Suprapubic skin (tissue), 4 donors: ENCODE data around the gene MRPS34. TPM values are rescaled to one million over a fixed set of nuclear protein-coding genes. Genes with fewer than 3 reads are reported as not detected.

Experiments
- DNase-seq, 2 donors: peaks; one replicate each; pipeline ENCODE4 v3.0.0-alpha.2; 2019; ENCODE audit warnings: low spot score in 2 of 2
- H3K27ac ChIP-seq: fragments of 200-600 bp; sonication (generic); one replicate; pipeline ENCODE4 v1.5.1; 2019
- H3K27me3 ChIP-seq: fragments of 200-600 bp; sonication (generic); one replicate; pipeline ENCODE4 v1.5.1; 2019
- H3K36me3 ChIP-seq: fragments of 200-600 bp; sonication (generic); one replicate; pipeline ENCODE4 v1.5.1; 2019
- H3K4me1 ChIP-seq: fragments of 200-600 bp; sonication (generic); one replicate; pipeline ENCODE4 v1.5.1; 2019
- H3K4me3 ChIP-seq: fragments of 200-600 bp; sonication (generic); one replicate; pipeline ENCODE4 v1.5.1; 2019; ENCODE audit warnings: mild to moderate bottlenecking
- H3K9me3 ChIP-seq: fragments of 200-600 bp; sonication (generic); one replicate; pipeline ENCODE4 v1.5.1; 2019
- CTCF ChIP-seq, 2 donors: fragments of 200-600 bp in 1 of 2; fragments of 450-650 bp in 1 of 2; sonication (generic) in 1 of 2; IDR thresholded peaks; one replicate each; pipeline ENCODE4 v1.5.1; 2016 to 2019; ENCODE audit warnings: antibody characterized with exemption in 2 of 2, mild to moderate bottlenecking in 1 of 2, moderate library complexity in 1 of 2
- EP300 ChIP-seq: sonication (generic); formaldehyde crosslinking; IDR thresholded peaks from one replicate; pipeline ENCODE4 v1.6.1; 2017; ENCODE audit warnings: antibody characterized with exemption
- POLR2A ChIP-seq, 2 donors: fragments of 450-650 bp; IDR thresholded peaks; one replicate each; pipeline ENCODE4 v1.6.1; 2017; ENCODE audit warnings: antibody characterized with exemption in 2 of 2, mild to moderate bottlenecking in 2 of 2, moderate library complexity in 2 of 2
- POLR2AphosphoS5 ChIP-seq, 3 donors: sonication (generic); formaldehyde crosslinking; IDR thresholded peaks; one replicate each; pipeline ENCODE4 v1.6.1; 2017; ENCODE audit warnings: antibody characterized with exemption in 3 of 3
- WGBS: methylation state at CpG from one replicate; pipeline ENCODE4 v1.1.5; 2018; 5-methylcytosine and 5-hydroxymethylcytosine counted together
- total RNA-seq, 4 donors: library from RNA; depleted of rRNA; stranded (reverse); fragments of >200 nt; gene quantifications; one replicate each; pipeline ENCODE4 v1.1.0, GENCODE V29; 2016

The MRPS34 gene
- total RNA-seq, 4 donors from 2014 or later = 46.8 to 74.3 (median 64.9) TPM

DNA sequence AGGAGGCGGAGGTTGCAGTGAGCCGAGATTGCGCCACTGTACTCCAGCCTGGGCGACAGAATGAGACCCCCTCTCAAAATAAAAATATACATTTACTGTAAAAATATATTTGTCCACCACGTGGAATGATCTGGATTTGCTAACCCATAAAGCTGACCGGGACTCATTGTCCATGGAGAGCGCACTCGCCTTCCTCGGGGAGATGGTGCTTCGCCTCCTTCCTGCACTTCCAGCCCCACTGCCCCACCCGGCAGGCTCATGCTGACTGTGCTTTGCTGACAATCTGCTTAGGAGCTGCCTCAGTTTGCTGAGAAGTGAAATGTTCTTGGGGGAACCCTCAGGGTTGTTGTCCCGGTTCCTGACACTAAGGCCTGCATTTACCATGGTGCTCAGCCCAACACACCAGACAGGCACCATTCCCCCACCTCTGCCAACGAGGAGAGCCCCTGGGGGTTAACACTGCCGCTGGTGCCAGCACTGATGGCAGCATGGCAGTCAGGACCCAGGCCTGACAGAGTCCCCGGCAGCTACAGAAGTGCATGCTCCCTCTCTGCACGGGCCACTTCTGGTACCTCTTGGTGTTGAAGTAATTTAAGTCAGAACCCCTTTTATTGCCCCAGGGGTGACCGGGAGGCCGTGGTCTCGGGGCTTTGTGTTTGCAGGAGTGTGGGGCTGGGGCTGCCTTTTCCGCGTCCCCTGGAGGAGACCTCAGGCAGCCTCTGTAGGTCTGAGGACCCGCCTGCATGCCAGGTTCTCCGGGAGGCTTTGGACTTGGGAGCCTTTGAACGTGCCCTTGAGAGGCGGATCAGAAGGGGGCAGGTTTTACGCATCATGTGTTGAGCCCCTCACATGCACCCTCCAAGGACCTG, 12.3 kb upstream of the MRPS34 start:
- Histone ChIP-seq H3K4me3 (no peak overlapping the region), H3K27me3 (no peaks in the 10 kb centered on the region), H3K36me3 (peaks cover 35% of the 10 kb centered on the region), H3K4me1 (peaks cover 65% of the 10 kb centered on the region), H3K9me3 (no peaks in the 10 kb centered on the region), H3K27ac (no peak overlapping the region)
- WGBS = 83% methylated on average over 21 of the region's 26 CpGs
- TF ChIP-seq CTCF (IDR thresholded peaks at IDR 0.05) = no peak
- TF ChIP-seq POLR2AphosphoS5 (IDR thresholded peaks at IDR 0.05) = no peak
- TF ChIP-seq POLR2A (IDR thresholded peaks at IDR 0.05) = no peak
- no peak for TF ChIP-seq EP300
- DNase-seq = no peak

- H3K36me3 ChIP-seq = peaks cover 40% of the 10 kb centered on the region
- peak; percentile 100 for DNase-seq
- TF ChIP-seq POLR2AphosphoS5 (IDR thresholded peaks at IDR 0.05) (peak in 2 of 3 donors; percentile 22 to 96), EP300 (no peak), CTCF (IDR thresholded peaks at IDR 0.05) (no peak), POLR2A (IDR thresholded peaks at IDR 0.05) (peak in 1 of 2 donors; percentile 46)
- peaks cover 47% of the 10 kb centered on the region for H3K4me1 ChIP-seq
- WGBS = 0% methylated on average over 2 of the region's 102 CpGs
- H3K27ac ChIP-seq = peak within 1 kb of the TSS; percentile 92
- H3K4me3 ChIP-seq = peak within 1 kb of the TSS; percentile 79
- H3K9me3 ChIP-seq = no peaks in the 10 kb centered on the region
- no peaks in the 10 kb centered on the region for H3K27me3 ChIP-seq
These were observed 9.7 kb upstream of the MRPS34 start, which contains the start of the genes NUBP2 and SPSB3 for GRCh38 chr16:1782408-1783264. TSS of gene NUBP2 (plus strand) at chr16:1782960. CDS start at chr16:1783021, 61 bp downstream. TSS of gene SPSB3 (minus strand) at chr16:1782571. CDS start at chr16:1781483, 1,088 bp downstream.

DNA sequence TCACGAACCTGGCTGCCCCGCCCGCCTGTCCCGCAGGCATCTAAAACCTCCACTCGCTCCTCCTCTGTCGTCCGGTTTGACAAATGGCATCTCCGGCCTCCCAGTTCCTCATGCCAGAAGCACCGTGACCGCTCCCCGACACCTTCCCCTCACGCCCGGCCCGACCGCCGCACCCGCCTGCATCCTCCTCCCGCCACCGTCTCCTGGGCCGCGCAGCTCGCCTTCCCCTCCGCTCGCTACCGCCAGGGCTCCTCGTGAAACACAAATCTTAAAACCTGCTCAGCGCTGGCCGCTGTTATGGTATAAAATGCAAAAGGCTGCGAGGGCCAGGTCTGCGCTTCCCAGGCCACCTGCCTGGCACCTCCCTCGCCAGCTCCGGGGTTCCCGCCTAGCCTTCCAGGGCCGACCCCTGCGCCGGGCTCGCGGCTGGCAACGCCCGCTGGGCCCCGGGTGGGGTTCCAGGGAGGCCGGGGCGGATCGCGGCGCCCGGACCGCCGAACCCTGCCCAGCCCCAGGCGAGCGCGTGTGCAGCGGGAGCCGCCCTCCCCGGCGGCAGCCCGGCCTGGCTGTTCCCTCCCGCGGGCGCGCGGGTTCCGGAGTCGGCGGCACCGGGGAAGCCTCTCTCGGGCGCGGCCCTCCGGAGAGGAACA, 8.9 kb upstream of the MRPS34 start:
- Histone ChIP-seq H3K27me3 (no peaks in the 10 kb centered on the region), H3K36me3 (peaks cover 40% of the 10 kb centered on the region), H3K4me1 (peaks cover 45% of the 10 kb centered on the region), H3K27ac (peak overlapping the region; percentile 91), H3K9me3 (no peaks in the 10 kb centered on the region), H3K4me3 (peak overlapping the region; percentile 79)
- WGBS = under 1% methylated on average over 34 of the region's 70 CpGs
- DNase-seq = no peak
- TF ChIP-seq POLR2AphosphoS5 (IDR thresholded peaks at IDR 0.05) (no peak), CTCF (IDR thresholded peaks at IDR 0.05) (no peak), POLR2A (IDR thresholded peaks at IDR 0.05) (no peak), EP300 (no peak)

DNA sequence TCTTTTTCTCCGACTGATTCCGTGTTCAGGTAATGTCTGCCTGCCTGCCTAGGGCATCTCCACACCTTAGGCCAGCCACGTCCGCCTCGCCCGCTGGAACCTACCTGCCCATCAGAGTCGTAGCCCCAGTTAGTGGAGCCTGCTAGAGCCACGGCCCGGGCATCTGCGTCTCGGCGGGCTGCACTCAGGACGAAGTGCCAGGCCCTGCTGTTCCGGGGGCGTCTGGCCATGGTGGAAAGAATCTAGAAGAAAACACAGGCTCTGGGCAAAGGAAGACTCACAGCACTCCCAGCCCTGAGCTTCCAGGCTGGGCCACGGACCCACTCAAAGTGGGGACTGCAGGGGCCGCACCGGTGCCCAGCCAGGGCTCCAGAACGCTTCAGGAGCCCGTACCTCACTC, 8.3 kb upstream of the MRPS34 start:
- Histone ChIP-seq H3K4me3 (peak overlapping the region; percentile 79), H3K4me1 (peaks cover 43% of the 10 kb centered on the region), H3K27ac (peak overlapping the region; percentile 91), H3K27me3 (no peaks in the 10 kb centered on the region), H3K9me3 (no peaks in the 10 kb centered on the region), H3K36me3 (peaks cover 41% of the 10 kb centered on the region)
- DNase-seq = no peak
- 61% methylated on average over 20 of the region's 20 CpGs for WGBS
- TF ChIP-seq POLR2A (IDR thresholded peaks at IDR 0.05) (no peak), CTCF (IDR thresholded peaks at IDR 0.05) (no peak), EP300 (no peak), POLR2AphosphoS5 (IDR thresholded peaks at IDR 0.05) (no peak)
